NCI-H2196 treated with DMSO at 0.1 percent for 48 hours (cell line): ENCODE measurements around the gene PHACTR2.
"Not testable (repeated sequence)": the region's sequence is repeated elsewhere in the genome, so short reads cannot be mapped to it uniquely, and the experiment has no call there.

ENCODE experiments used
- DNase-seq: peaks from one replicate; lab custom pipeline; 2025; ENCODE audit not compliant: unreplicated experiment; lab: John Stamatoyannopoulos, UW

Gene PHACTR2

GRCh38 chr6:143851706-143852105 is 173.9 kb downstream of the PHACTR2 start:
- not testable (repeated sequence) for DNase-seq

- DNase-seq, result not testable (repeated sequence)
These were observed 177.3 kb downstream of the PHACTR2 start for GRCh38 chr6:143855057-143855456.

GRCh38 chr6:143856762-143857161 is 179.0 kb downstream of the PHACTR2 start:
- DNase-seq, result not testable (repeated sequence)

- no peak for DNase-seq
These were observed 179.9 kb downstream of the PHACTR2 start for GRCh38 chr6:143857651-143858050.

GRCh38 chr6:143859891-143860660 is 182.3 kb downstream of the PHACTR2 start:
- no peak for DNase-seq

- DNase-seq, result no peak
These were observed 186.0 kb downstream of the PHACTR2 start for GRCh38 chr6:143863771-143864170.

- DNase-seq, result no peak
These were observed 186.5 kb downstream of the PHACTR2 start, which contains the start of gene ZC2HC1B for GRCh38 chr6:143864234-143864633. ZC2HC1B (plus strand) TSS chr6:143864474; CDS start chr6:143864540, 66 bp downstream.

GRCh38 chr6:143867236-143867635 is 189.5 kb downstream of the PHACTR2 start:
- no peak for DNase-seq

GRCh38 chr6:143868808-143869207 is 191.0 kb downstream of the PHACTR2 start:
- not testable (repeated sequence) for DNase-seq

GRCh38 chr6:143871202-143871730 is 193.5 kb downstream of the PHACTR2 start:
- not testable (repeated sequence) for DNase-seq

GRCh38 chr6:143872201-143872600 is 194.4 kb downstream of the PHACTR2 start:
- DNase-seq, result no peak

- not testable (repeated sequence) for DNase-seq
These were observed 195.8 kb downstream of the PHACTR2 start for GRCh38 chr6:143873600-143873999.

GRCh38 chr6:143874503-143874902 is 196.7 kb downstream of the PHACTR2 start:
- not testable (repeated sequence) for DNase-seq

GRCh38 chr6:143877584-143878271 is 200.0 kb downstream of the PHACTR2 start:
- DNase-seq, result no peak

- no peak for DNase-seq
These were observed 200.6 kb downstream of the PHACTR2 start for GRCh38 chr6:143878272-143878760.

- no peak for DNase-seq
These were observed 202.6 kb downstream of the PHACTR2 start for GRCh38 chr6:143880412-143880811.
